Muscle layer of colon (tissue), 2 donors: Measurements from ENCODE around the gene ISY1.
"Not testable (repeated sequence)": the region's sequence is repeated elsewhere in the genome, so short reads cannot be mapped to it uniquely, and the experiment has no call there.

Experiments
- H3K27ac ChIP-seq: one replicate; pipeline ENCODE4 v1.7.0; 2013; ENCODE audit warnings: low read depth, mild to moderate bottlenecking, low read length, moderate library complexity
- H3K27me3 ChIP-seq, 2 donors: one replicate each; pipeline ENCODE4 v1.7.0; 2013; ENCODE audit warnings: low read length in 2 of 2, mild to moderate bottlenecking in 2 of 2; ENCODE audit not compliant: insufficient read depth in 2 of 2, control insufficient read depth in 1 of 2
- H3K36me3 ChIP-seq: one replicate; pipeline ENCODE4 v1.7.0; 2013; ENCODE audit warnings: mild to moderate bottlenecking, low read length; ENCODE audit not compliant: insufficient read depth
- H3K4me1 ChIP-seq: one replicate; pipeline ENCODE4 v1.7.0; 2013; ENCODE audit warnings: mild to moderate bottlenecking, low read length; ENCODE audit not compliant: insufficient read depth
- H3K4me3 ChIP-seq, 2 donors: one replicate each; pipeline ENCODE4 v1.7.0; 2013; ENCODE audit warnings: low read length in 2 of 2, low read depth in 1 of 2, mild to moderate bottlenecking in 1 of 2, moderate library complexity in 1 of 2
- H3K9ac ChIP-seq: one replicate; pipeline ENCODE4 v1.7.0; 2013; ENCODE audit warnings: low read length
- H3K9me3 ChIP-seq: one replicate; pipeline ENCODE4 v1.7.0; 2013; ENCODE audit warnings: mild to moderate bottlenecking, low read length
- donor health status: abdominal sarcoma.
- donor health status: Adenocarcinoma of cecum.

The ISY1 gene

DNA sequence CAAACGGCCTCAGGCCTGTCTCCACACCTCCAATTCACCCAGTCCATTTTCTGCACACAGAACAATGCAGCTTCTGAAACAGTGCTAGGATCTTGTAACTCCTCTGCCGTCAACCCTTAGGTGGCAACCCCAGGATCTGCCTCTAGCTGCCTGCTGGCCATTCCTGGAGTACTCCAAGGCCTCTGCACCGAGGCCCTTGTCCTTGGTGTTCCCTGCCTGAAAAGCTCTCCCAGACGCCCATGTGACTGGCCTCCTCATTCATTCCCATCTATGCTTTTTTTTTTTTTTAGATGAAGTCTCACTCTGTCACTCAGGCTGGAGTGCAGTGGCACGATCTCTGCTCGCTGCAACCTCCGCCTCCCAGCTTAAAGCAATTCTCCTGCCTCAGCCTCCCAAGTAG is 57.6 kb downstream of the ISY1 start:
- Histone ChIP-seq H3K27ac (no peak overlapping the region), H3K9me3 (no peaks in the 10 kb centered on the region)

DNA sequence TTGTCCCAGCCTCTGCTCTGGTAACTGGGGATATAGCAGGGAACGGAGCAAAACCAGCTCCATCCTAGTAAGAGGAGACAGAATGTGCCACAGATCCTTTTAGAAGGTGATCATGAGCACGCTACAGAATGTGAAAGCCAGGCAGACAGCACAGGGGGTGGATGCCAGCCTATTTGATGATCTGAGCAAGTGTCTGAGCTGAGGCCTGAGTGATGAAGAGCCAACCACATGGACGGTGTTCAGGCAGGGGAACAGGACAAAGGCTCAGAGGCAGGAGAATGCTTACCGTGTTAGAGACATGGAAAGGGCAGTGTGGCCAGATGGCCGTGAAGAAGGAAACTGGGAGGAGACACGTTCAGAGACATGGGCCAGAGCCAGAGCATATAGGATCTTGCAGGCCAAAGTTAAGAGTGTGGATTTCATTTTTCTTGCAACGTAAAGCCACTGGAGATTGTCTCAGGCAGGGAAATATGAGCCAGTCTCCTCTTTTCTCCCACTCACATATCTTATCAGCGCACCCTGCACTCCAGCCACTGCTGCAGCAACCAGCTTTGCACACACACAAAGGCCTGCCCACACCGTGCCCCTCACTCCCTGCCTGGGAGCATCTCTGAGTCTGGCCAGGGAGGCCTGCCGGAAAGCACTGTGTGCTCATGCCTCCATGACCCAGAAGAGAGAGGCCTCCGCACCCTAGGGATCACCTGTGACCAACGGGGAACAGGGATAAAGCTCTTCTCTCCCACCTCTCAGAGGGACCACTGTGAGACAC is 59.3 kb downstream of the ISY1 start:
- no peak overlapping the region for H3K9ac ChIP-seq
- no peak overlapping the region for H3K4me3 ChIP-seq
- no peaks in the 10 kb centered on the region for H3K4me1 ChIP-seq
- H3K27me3 ChIP-seq, result no peaks in the 10 kb centered on the region
- H3K9me3 ChIP-seq, result no peaks in the 10 kb centered on the region
- H3K36me3 ChIP-seq, result no peaks in the 10 kb centered on the region
- H3K27ac ChIP-seq, result no peak overlapping the region

More for the DNA sequence above, 57.6 kb downstream of the ISY1 start:
- H3K27me3 ChIP-seq, result no peaks in the 10 kb centered on the region
- no peak overlapping the region for H3K4me3 ChIP-seq
- no peak overlapping the region for H3K9ac ChIP-seq
- H3K36me3 ChIP-seq, result peaks cover 5% of the 10 kb centered on the region
- no peaks in the 10 kb centered on the region for H3K4me1 ChIP-seq

DNA sequence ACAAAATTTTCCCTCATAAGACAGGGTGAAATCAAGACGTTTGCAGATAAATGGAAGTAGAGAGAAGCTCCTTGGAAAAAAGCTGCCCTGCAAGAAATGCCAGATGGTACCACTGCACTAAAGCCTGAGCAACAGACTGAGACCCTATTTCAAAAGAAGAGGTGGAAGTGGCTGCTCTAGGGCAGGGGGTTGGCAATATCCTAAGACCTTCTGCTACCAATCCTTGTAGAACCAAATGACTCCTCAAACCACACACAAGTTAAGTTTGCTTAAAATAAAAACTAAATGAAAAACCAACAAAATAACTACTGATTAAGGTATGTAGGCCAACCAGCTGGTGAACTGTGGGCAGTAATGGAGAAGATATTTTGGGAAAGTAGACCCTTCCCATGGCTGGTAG is 60.6 kb downstream of the ISY1 start:
- Histone ChIP-seq H3K27me3 (no peaks in the 10 kb centered on the region), H3K36me3 (no peaks in the 10 kb centered on the region), H3K9ac (no peak overlapping the region), H3K4me3 (no peak overlapping the region), H3K4me1 (no peaks in the 10 kb centered on the region), H3K27ac (no peak overlapping the region), H3K9me3 (no peaks in the 10 kb centered on the region)

DNA sequence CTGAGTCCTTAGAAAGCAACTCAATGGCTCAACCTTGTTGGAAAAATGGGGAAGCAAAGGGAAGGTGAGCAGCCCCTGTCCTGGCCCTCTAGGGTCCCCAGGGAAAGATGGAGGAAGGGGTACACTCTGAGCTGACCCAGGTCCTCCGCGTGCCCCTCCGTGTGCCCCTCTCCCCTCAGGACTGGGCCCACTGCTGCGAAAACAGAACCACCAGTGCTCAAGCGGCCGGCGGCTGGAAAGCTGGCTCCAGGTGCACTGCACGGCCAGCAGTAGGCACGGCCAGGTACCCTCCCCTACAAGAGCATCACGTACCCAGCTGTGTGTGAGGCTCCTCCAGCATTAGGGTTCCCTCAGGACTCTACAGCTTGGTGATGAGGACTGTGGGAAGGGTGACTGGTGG is 65.6 kb downstream of the ISY1 start:
- Histone ChIP-seq H3K9ac (no peak overlapping the region), H3K4me1 (no peaks in the 10 kb centered on the region), H3K4me3 (no peak overlapping the region), H3K27ac (no peak overlapping the region), H3K36me3 (no peaks in the 10 kb centered on the region), H3K9me3 (no peaks in the 10 kb centered on the region), H3K27me3 (no peaks in the 10 kb centered on the region)

DNA sequence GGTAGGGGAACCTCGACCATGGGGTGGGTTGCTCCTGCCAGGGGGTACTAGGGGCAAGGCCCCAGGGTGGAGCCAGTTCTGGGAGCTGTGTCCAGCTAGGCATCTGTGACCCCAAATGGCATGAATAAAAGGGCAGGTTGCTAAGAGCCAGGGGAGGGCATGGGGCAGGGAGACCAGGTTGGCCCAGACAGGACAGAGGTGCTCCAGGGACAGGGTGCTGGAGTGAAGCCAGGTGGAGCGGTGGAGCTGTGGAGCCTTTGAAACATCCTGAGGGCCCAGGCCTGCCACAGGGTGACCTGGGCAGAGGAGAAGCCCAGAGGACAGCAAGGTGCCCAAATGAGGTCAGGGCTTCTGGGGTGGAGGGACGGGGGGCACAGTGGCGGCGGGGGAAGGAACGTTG is 72.6 kb downstream of the ISY1 start:
- peaks cover 11% of the 10 kb centered on the region for H3K4me1 ChIP-seq
- not testable (repeated sequence) for H3K9ac ChIP-seq, H3K4me3 ChIP-seq, H3K9me3 ChIP-seq, H3K36me3 ChIP-seq, H3K27me3 ChIP-seq, H3K27ac ChIP-seq

DNA sequence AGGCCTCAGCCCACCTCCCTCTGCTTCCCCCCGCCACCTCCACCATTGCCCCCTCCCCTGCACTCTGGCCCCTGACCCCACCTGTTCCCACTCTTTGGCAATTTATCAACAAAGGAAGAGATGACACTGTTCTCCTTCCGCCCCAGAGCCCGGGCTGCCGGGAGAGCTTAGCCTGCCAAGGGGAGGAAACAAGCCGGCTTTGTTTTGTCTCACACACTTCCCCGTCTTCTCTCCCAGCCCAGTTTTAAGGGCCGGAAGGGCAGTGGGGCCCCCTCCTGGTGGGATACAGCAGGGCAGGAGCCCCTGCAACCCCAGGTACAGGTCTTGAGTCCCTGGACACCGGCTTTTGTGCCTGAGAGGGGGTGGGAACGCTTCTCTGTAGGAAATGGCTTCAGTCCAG is 73.0 kb downstream of the ISY1 start:
- not testable (repeated sequence) for H3K27ac ChIP-seq, H3K9ac ChIP-seq, H3K27me3 ChIP-seq, H3K36me3 ChIP-seq, H3K9me3 ChIP-seq, H3K4me3 ChIP-seq
- peaks cover 11% of the 10 kb centered on the region for H3K4me1 ChIP-seq

DNA sequence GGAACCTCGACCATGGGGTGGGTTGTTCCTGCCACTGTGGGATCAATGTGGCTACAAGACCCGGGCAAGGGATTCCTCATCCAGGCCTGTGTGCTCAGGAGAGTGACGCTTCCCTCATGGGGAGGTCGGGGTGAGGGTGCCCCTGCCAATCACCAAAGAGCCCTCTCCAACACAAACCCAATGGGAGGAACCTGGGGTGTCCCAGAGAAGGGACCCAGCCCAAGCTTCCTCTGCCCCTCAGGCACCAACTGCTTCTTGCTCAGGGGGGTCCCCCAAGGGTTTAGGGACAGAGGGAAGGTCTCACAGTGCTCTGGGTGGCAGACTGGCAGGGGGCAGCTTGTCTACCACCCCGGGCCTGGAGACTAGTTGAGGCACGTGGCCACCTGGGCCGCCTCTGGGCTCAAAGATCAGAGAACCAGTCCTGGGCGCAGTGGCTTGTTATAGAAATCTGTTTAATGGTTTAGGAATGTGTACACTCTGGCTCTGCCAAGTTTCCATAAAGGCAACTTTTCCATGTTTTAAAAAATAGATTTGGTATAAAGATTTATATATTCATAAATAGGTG is 73.6 kb downstream of the ISY1 start:
- no peak overlapping the region for H3K9ac ChIP-seq
- H3K4me1 ChIP-seq, result peaks cover 11% of the 10 kb centered on the region
- H3K27ac ChIP-seq, result peak overlapping the region; percentile 73
- H3K9me3 ChIP-seq, result no peaks in the 10 kb centered on the region
- peak overlapping the region in 1 of 2 donors; percentile 26 for H3K4me3 ChIP-seq
- no peaks in the 10 kb centered on the region for H3K36me3 ChIP-seq
- H3K27me3 ChIP-seq, result no peaks in the 10 kb centered on the region

DNA sequence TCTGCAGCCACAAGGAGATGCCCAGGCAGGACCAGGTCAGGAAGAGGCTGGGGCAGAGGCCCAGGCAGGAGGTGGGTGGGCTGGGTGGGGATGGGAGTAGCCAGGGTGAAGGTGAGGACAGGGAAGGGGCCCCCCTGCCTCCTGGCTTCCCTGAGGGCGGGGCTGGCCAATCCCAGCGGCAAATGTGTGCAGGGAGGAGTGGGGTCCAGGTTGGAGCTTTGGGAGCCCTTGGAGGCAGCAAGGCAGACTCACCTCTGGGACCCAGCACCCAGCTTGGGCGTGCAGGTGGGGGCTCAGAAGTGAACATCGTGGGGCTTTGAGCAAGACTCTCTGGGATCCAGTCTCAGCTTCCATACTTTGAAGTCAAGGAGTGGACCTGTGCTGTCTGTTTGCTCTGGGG is 75.0 kb downstream of the ISY1 start:
- H3K4me3 ChIP-seq, result no peak overlapping the region
- no peaks in the 10 kb centered on the region for H3K27me3 ChIP-seq
- H3K9me3 ChIP-seq, result no peaks in the 10 kb centered on the region
- H3K36me3 ChIP-seq, result no peaks in the 10 kb centered on the region
- no peak overlapping the region for H3K27ac ChIP-seq
- peaks cover 11% of the 10 kb centered on the region for H3K4me1 ChIP-seq
- H3K9ac ChIP-seq, result no peak overlapping the region

DNA sequence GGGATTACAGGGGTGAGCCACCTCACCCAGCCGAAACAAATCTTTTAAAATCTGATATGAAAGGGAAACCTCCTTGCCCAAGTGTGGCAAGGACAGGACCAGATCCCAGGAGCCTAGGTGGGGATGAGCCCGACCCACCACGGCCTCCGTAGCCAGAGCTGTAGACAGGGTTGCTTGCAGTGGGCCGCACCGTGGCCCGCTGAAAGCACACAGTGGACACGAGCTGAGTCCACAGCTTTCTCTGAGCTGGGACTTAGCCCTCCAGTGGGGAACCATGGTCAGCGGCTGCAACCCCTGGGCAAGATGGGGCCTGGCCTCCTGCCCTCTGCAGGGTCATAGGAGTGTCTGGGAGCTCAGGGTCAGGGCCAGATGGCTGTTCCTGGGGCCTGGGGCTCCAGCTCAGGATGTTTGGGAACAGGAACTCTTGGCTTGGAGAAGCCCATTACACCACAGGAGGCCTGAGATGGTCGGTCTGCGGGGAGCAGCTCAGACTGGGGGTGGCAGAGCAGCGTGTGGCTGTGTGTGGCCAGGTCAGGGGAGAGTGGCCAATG is 75.6 kb downstream of the ISY1 start:
- no peak overlapping the region for H3K9ac ChIP-seq
- no peaks in the 10 kb centered on the region for H3K9me3 ChIP-seq
- no peaks in the 10 kb centered on the region for H3K27me3 ChIP-seq
- peaks cover 11% of the 10 kb centered on the region for H3K4me1 ChIP-seq
- H3K27ac ChIP-seq, result no peak overlapping the region
- H3K36me3 ChIP-seq, result no peaks in the 10 kb centered on the region
- no peak overlapping the region for H3K4me3 ChIP-seq

DNA sequence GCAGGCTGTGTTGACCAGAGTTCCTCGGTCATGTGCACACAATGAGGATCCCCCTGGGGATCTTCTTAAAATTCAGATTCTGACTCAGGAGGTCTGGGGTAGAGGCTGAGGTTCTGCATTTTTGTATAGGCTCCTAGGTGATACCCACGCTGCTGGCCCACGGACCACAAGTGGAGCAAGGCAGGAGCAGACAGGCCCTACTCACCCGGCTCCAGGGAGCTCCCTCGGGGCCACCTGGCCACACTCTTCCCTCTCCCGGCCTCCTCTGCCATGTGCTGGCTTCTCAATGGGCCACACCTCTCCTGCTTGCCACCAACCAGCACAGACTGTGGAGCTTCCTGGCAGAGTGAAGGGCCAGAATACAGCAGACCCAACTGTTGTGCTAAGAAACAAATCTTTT is 76.4 kb downstream of the ISY1 start:
- Histone ChIP-seq H3K4me1 (peaks cover 11% of the 10 kb centered on the region), H3K9me3 (no peaks in the 10 kb centered on the region), H3K9ac (no peak overlapping the region), H3K4me3 (no peak overlapping the region), H3K27ac (no peak overlapping the region), H3K27me3 (no peaks in the 10 kb centered on the region), H3K36me3 (no peaks in the 10 kb centered on the region)

DNA sequence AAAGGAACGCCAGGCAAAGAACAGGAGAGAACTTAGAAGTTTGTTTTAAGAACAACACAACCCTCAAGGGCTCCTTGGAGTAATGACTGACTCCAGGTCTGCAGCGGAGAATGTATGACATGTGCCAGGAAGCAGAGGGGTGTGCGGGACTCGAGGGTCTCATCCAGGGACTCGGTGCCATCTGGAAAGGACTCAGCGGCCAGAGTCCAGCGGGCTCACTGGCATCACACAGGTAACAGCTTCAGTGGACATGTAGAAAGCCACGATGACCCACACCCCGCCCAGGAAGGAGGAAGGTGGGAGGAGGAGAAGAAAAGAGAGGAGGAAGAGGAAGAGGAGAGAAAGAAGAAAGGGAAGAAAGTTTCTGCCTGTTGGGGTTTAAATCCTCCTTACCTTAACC is 78.8 kb downstream of the ISY1 start:
- H3K9me3 ChIP-seq, result no peaks in the 10 kb centered on the region
- no peaks in the 10 kb centered on the region for H3K27me3 ChIP-seq
- no peaks in the 10 kb centered on the region for H3K36me3 ChIP-seq
- no peak overlapping the region for H3K9ac ChIP-seq
- H3K27ac ChIP-seq, result no peak overlapping the region
- no peak overlapping the region for H3K4me3 ChIP-seq
- H3K4me1 ChIP-seq, result peaks cover 8% of the 10 kb centered on the region

DNA sequence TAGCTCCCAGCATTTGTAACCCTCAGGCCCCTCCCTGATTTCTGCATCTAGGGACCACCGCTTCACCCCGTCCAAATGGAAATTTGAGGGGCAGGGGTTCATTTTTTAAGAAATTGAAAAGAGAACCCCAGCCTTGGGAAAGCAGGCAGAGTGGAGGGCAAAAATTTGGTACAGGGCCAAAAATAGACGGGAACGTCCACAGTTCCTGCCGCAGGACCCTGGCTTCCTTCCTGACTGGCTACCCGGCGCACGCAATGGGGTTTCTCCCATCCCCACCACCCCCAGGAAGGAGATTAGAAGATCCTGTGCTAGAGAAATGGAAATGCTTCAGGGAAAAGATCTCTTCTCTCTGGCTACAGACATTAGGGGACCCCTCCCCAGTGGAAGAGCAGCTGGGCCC is 79.4 kb downstream of the ISY1 start:
- Histone ChIP-seq H3K27ac (no peak overlapping the region), H3K4me3 (no peak overlapping the region), H3K36me3 (no peaks in the 10 kb centered on the region), H3K27me3 (no peaks in the 10 kb centered on the region), H3K4me1 (peaks cover 2% of the 10 kb centered on the region), H3K9me3 (no peaks in the 10 kb centered on the region), H3K9ac (no peak overlapping the region)
